Measurements from ENCODE around the gene NOX3. TPM values are rescaled to one million over a fixed set of nuclear protein-coding genes. Genes with fewer than 3 reads are reported as not detected.

NOX3 gene
- total RNA-seq, 1 experiment from 2014 or later, result not detected

GRCh38 chr6:155398701-155399061 is 57.0 kb downstream of the NOX3 start:
- no peak overlapping the region for H2BK120ac ChIP-seq (ENCODE audit: low read depth, low read length, poor library complexity, severe bottlenecking)
- H3K23ac ChIP-seq (ENCODE audit: insufficient read length, low read depth, low read length), result no peak overlapping the region
- H3K9me3 ChIP-seq (ENCODE audit: control insufficient read depth, low read depth, low read length), result no peaks in the 10 kb centered on the region
- no peaks in the 10 kb centered on the region for H3K4me1 ChIP-seq (ENCODE audit: insufficient read depth, low read length)
- TF ChIP-seq CTCF (conservative IDR thresholded peaks at IDR 0.05), result no peak
- no peak overlapping the region for H4K91ac ChIP-seq (ENCODE audit: insufficient read length, low read depth, low read length)
- H3K56ac ChIP-seq (ENCODE audit: insufficient read length, low read depth, low read length), result no peak overlapping the region
- no peak overlapping the region for H2BK20ac ChIP-seq (ENCODE audit: low read depth, low read length, poor library complexity, severe bottlenecking)
- no peak overlapping the region for H2AFZ ChIP-seq (ENCODE audit: low read length)
- H2AK5ac ChIP-seq (ENCODE audit: insufficient read length, low read length), result no peak overlapping the region
- Mint-ChIP-seq H3K9me3 (no peaks in the 10 kb centered on the region), H3K4me3 (no peak overlapping the region), H3K4me1 (no peaks in the 10 kb centered on the region), H3K36me3 (ENCODE audit: insufficient read depth in 1 of 3, low read depth in 3 of 3) (no peaks in the 10 kb centered on the region), H3K27me3 (ENCODE audit: low read depth) (no peaks in the 10 kb centered on the region), H3K27ac (0 out of 7 replicates have a peak overlapping the region, but pooled peaks of 1 of the 3 experiments have one; percentile 31)
- no peak overlapping the region for H3K4ac ChIP-seq (ENCODE audit: low read depth, low read length)
- no peak overlapping the region for H3K9ac ChIP-seq (ENCODE audit: extremely low read depth, insufficient read length, low read length)
- H2BK5ac ChIP-seq (ENCODE audit: insufficient read length, low read length), result no peak overlapping the region
- H3K79me1 ChIP-seq (ENCODE audit: insufficient read depth, low read depth, low read length, poor library complexity, severe bottlenecking), result no peaks in the 10 kb centered on the region
- H2BK15ac ChIP-seq (ENCODE audit: low read depth, low read length), result no peak overlapping the region
- H3K27me3 ChIP-seq (ENCODE audit: insufficient read depth, low read length), result no peaks in the 10 kb centered on the region
- no peak overlapping the region for H3K14ac ChIP-seq (ENCODE audit: insufficient read depth, low read length)
- no peak overlapping the region for H4K8ac ChIP-seq (replicated peaks; ENCODE audit: insufficient read length, low read depth, low read length)
- no peaks in the 10 kb centered on the region for H3K79me2 ChIP-seq (ENCODE audit: insufficient read depth, low read length)
- no peak overlapping the region for H3K4me2 ChIP-seq (ENCODE audit: insufficient read depth, insufficient read length, low read length)
- DNase-seq, result no peak
- no CpG with 5 or more reads among the region's 7 CpGs for WGBS (ENCODE audit: extremely low coverage, insufficient read length, low lambda C conversion rate)
- no peaks in the 10 kb centered on the region for H4K20me1 ChIP-seq (ENCODE audit: control insufficient read depth, insufficient read depth, insufficient read length)
- H3K18ac ChIP-seq (ENCODE audit: insufficient read length, low read depth, low read length), result no peak overlapping the region
- no peak overlapping the region for H4K5ac ChIP-seq (ENCODE audit: insufficient read length, low read depth, low read length)
- H3K27ac ChIP-seq (ENCODE audit: insufficient read length, low read depth, low read length), result no peak overlapping the region
- no peak overlapping the region for H2BK12ac ChIP-seq (ENCODE audit: insufficient read length, low read depth, low read length)
- H3K23me2 ChIP-seq (ENCODE audit: insufficient read length, low read depth, low read length, poor library complexity, severe bottlenecking), result no peaks in the 10 kb centered on the region
- H3T11ph ChIP-seq (ENCODE audit: low read length), result no peak overlapping the region
